Epithelial cell of proximal tubule (primary cell): ENCODE measurements around the gene RNGTT. TPM values are rescaled to one million over a fixed set of nuclear protein-coding genes. Genes with fewer than 3 reads are reported as not detected.

ENCODE experiments used
- DNase-seq: peaks from one replicate; pipeline ENCODE4 v3.0.0-alpha.2; 2011; ENCODE audit warnings: low read depth
- H3K4me3 ChIP-seq: 2 replicates; pipeline ENCODE4 v1.5.1; 2011; ENCODE audit warnings: low read depth, mild to moderate bottlenecking, low read length
- CTCF ChIP-seq: conservative IDR thresholded peaks from 2 replicates; pipeline ENCODE4 v1.5.1; 2012; ENCODE audit warnings: low read depth, mild to moderate bottlenecking, low read length
- total RNA-seq: library from RNA; depleted of rRNA; stranded (reverse); fragments of >200 nt; gene quantifications from 2 replicates; pipeline ENCODE4 v1.2.3, GENCODE V29; 2015

Gene RNGTT
- total RNA-seq, 1 donor from 2014 or later: 17.6 TPM

- H3K4me3 ChIP-seq: no peak overlapping the region
- DNase-seq: no peak
- no peak for TF ChIP-seq CTCF
Measured at GRCh38 chr6:88890860-88891845, 72.3 kb downstream of the RNGTT start.

- no peak overlapping the region for H3K4me3 ChIP-seq
- no peak for DNase-seq
- TF ChIP-seq CTCF: no peak
Measured at GRCh38 chr6:88890394-88890793, 73.0 kb downstream of the RNGTT start.

GRCh38 chr6:88884361-88884760 is 79.1 kb downstream of the RNGTT start:
- TF ChIP-seq CTCF: no peak
- no peak for DNase-seq
- H3K4me3 ChIP-seq: no peak overlapping the region

- no peak overlapping the region for H3K4me3 ChIP-seq
- no peak for DNase-seq
- TF ChIP-seq CTCF: no peak
Measured at GRCh38 chr6:88882536-88882935, 80.9 kb downstream of the RNGTT start.

GRCh38 chr6:88881451-88881850 is 82.0 kb downstream of the RNGTT start:
- DNase-seq: no peak
- H3K4me3 ChIP-seq: no peak overlapping the region
- no peak for TF ChIP-seq CTCF

GRCh38 chr6:88880021-88880420 is 83.4 kb downstream of the RNGTT start:
- no peak for TF ChIP-seq CTCF
- no peak overlapping the region for H3K4me3 ChIP-seq
- DNase-seq: no peak

- TF ChIP-seq CTCF: no peak
- DNase-seq: no peak
- H3K4me3 ChIP-seq: no peak overlapping the region
Measured at GRCh38 chr6:88877893-88878292, 85.5 kb downstream of the RNGTT start.
